DOHH2 (cell line): ENCODE results near the gene TYMP.

Experiments
- EZH2phosphoT487 ChIP-seq: fragments of 200-600 bp; sonication (generic); IDR thresholded peaks from 2 replicates; pipeline ENCODE4 v1.6.1; 2017; ENCODE audit warnings: borderline replicate concordance, mild to moderate bottlenecking, antibody characterized with exemption, low read length, moderate library complexity, mixed read lengths
- TF ChIP-seq, protein P1 (sequence below): fragments of 200-600 bp; sonication (generic); IDR thresholded peaks from one replicate; pipeline ENCODE4 v1.5.1; 2014; ENCODE audit warnings: antibody characterized with exemption, mild to moderate bottlenecking, low read depth, low read length; ENCODE audit not compliant: poor library complexity, severe bottlenecking

- TF ChIP-seq, protein P1, sequence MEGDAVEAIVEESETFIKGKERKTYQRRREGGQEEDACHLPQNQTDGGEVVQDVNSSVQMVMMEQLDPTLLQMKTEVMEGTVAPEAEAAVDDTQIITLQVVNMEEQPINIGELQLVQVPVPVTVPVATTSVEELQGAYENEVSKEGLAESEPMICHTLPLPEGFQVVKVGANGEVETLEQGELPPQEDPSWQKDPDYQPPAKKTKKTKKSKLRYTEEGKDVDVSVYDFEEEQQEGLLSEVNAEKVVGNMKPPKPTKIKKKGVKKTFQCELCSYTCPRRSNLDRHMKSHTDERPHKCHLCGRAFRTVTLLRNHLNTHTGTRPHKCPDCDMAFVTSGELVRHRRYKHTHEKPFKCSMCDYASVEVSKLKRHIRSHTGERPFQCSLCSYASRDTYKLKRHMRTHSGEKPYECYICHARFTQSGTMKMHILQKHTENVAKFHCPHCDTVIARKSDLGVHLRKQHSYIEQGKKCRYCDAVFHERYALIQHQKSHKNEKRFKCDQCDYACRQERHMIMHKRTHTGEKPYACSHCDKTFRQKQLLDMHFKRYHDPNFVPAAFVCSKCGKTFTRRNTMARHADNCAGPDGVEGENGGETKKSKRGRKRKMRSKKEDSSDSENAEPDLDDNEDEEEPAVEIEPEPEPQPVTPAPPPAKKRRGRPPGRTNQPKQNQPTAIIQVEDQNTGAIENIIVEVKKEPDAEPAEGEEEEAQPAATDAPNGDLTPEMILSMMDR = peak; percentile 89
- no peak for TF ChIP-seq EZH2phosphoT487
Observed at GRCh38 chr22:50498322-50498890, 31.4 kb downstream of the TYMP start.
